Fibroblast of gingiva (primary cell): ENCODE results near the gene ATP6V0A4.
"Not testable (repeated sequence)": the region's sequence is repeated elsewhere in the genome, so short reads cannot be mapped to it uniquely, and the experiment has no call there.

Source experiments
- DNase-seq: peaks from one replicate; pipeline ENCODE4 v3.0.0-alpha.2; 2011; ENCODE audit warnings: low read depth

The ATP6V0A4 gene

DNA sequence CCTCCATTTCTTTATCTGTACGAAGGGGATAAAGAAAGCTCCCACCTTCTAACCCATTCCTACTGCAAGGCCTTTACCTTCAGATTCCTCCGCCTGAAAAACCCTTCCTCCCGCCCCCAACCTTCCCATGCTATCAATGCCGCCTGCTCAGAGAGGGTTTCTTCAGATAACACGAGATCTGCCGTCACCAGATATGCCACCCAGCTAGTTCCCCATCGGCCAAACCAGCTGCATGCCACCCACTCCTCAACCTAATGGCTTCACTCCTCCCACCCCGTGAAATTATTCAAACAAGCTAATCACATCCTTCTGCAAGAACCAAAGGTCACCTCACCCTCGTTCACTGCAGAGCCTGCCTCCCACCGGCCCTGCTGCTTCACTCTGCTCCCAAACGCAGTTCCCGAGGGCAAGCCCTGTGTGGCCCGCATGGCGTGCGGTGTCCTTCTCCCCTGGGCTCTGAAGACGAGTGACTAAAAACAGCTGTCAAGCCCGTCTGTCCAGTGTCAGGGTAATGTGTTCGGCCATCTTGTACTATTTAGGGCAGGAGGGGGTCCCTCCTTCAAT lies 47.0 kb downstream of the ATP6V0A4 start:
- DNase-seq, result no peak

DNA sequence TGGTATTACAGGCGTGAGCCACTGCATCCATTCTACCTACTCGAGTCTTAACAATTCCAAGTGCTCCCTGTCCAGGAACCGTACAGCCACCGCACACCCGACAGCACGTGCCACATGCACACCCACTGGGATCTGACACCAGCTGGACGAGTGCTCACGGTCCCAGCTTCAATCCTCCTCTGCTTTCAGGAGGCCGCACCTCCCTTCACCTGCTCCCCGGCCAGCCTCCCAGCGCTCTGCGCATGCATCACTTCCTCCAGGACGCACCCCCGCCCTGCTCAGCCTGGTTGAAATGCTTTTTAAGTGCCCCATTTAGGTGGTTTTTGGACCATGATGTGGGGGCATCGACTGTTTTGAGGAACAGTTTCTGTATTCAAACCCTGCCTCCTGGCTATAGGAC lies 47.5 kb downstream of the ATP6V0A4 start:
- no peak for DNase-seq

DNA sequence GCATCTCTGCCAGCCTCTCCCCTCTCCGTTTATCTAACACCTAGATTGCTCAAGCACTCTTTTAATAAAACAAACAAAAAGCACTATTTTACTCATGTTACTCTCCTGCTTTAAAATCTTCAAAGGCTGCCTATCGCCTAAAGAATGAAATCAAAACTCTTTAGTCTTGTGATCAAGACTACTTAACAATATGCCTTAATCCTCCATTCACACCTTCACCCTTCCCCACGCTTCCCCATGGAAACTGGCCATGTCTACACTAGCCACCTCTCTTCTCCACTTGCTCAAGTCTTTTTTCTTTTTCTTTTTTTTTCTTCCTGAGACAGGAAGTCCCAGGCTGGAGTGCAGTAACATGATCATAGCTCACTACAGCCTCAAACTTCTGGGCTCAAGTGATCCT lies 48.0 kb downstream of the ATP6V0A4 start:
- no peak for DNase-seq

DNA sequence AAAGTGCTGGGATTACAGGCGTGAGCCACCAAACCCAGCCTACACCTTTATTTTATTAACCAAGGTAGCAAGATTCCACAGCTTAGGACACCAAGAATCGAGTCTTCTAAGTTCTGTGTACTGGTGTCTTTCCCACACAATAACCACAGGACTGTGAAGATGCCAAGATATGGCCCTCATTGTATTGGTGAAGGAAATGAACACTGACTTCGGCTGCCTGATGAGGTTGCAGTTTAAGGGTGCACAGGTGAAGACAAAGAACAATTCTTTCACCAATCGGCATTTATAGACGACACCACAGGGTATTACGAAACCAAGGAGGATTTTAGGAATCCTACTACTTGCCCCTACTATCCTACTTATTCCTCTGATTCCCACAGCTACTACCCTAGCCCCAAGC lies 49.3 kb downstream of the ATP6V0A4 start:
- no peak for DNase-seq

DNA sequence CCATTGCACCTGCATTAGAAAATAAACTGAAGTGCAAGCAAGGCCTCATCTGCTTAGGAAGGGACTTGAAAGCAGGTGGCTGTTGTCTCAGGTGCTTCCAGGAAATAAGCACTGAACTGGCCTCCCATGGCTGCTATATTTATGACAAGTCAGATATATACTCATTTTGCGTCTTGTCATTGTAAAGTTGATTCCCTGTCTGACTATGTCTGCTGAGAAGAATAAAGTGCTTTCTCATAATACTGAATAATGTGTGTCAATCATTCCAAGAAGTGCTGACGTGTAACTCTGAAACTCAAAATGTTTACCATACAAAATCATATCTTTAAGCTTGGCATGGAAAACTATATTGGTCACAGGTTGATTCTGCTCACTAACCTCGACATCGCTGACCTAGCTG lies 51.9 kb downstream of the ATP6V0A4 start:
- no peak for DNase-seq

DNA sequence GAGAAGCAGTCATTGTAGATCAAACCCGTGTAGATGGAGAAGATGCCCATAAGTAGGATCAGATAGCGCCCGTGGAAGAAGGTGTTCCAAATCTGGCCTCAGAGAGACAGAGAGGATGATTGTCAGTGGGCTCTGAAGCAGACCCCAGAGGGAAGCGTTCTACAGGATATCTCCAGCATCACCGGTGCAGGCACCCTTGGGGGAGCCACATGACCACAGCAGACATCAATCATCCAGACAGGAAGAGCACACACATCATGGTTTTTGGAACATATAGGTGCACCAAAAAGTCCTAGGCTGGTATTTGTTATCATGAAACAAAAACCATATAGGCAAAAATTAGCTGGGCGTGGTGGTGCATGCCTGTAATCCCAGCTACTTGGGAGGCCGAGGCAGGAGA lies 52.8 kb downstream of the ATP6V0A4 start:
- no peak for DNase-seq

DNA sequence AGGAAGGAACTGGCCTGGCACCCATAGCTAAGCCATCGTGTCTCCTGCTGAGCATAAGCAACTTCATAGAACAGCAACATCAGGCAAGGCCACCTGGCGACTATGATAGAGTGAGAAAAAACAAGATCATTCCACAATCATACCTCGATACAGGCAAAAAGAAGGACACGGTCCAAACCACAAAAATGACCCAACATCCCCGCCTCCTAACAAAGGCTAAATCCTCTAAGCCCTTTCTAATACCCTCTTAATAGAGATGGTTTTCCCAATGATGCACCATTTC lies 56.6 kb downstream of the ATP6V0A4 start:
- no peak for DNase-seq

DNA sequence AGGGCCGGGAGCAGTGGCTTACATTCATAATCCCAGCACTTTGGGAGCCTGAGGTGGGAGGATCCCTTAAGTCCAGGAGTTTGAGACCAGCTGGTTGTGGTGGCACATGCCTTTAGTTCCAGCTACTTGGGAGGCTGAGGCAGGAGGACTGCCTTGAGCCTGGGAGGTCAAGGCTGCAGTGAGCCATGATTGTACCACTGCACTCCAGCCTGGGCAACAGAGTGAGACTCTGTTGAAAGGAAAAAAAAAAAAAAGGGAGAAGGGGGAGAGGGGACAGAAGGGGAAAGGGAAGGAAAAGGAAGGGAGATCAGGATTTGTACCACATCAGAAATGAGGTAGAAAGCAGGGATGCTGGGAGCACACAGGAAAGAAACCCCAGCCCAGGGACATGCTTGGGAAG lies 58.1 kb downstream of the ATP6V0A4 start:
- DNase-seq, result no peak

DNA sequence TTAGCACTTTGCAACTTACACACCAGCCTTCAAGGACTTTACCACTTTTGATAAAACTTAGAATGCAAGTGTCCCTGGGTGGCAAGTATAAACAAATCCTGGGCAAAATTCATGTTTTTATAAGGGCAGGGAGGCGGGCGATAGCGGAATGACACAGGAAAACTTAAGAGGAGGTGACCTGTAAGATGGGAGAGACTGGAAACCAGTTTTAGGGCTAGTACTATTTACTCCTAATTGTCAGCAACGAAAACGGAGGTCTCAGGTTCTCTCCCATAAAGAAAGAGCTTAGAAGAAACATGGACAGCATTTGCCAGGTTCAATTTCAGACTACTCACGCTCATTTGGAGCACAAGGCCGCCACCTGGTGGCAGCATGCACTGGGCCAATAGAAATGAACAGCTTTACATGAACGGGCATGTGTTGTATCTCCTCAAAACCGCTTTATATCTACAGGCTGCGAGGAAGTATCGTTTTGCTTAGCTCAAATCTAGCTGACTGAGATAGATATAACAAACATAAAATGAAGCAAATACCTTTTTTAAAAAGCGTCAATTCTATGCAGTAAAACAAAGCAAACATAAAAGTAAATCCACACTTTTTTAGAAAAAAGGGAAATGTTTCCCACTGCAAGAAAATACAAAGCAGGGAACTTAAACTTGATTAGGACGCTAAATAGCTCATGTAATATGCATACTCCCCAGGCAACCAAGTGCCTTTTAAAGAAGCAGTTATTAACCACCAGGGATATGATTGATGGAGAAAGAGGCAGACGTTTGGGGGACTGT lies 59.3 kb downstream of the ATP6V0A4 start:
- peak; percentile 66 for DNase-seq

DNA sequence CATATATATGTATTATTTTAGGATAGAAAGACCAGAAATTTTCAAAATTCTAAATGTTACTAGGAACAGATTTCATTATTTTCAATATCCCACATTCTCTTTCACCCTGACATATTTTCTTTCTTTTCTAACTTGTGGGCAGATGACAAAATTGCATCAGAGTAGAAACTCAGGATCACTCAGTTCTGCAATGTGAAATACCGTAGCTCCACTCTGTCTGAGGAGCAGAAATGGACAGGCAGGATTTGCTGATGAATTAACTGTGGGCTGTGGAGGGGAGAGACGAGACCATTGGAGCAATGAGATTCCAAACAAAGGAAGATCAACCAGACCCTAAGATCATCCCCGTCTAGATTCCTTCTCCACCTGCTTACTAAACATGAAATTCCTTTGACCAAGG lies 59.9 kb downstream of the ATP6V0A4 start:
- DNase-seq, result no peak

DNA sequence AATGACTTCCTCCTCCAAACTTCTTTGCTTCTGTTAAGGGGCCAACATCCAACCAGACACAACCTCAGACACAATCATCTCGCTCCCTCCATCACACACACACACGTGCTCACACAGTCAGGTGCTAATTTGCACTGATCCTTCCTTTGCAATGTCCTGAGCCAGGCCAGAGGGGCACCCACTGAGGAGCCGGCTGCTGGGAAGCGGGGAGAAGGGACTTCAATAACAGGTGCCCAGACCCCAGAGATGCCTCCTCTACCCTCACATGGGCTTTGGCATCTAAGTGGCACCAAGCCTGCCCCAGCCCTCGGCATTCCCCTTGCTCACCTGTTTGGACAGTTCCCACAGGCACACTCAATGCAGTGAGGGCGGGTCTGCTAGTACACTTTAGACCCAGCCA lies 62.6 kb downstream of the ATP6V0A4 start:
- DNase-seq, result no peak

DNA sequence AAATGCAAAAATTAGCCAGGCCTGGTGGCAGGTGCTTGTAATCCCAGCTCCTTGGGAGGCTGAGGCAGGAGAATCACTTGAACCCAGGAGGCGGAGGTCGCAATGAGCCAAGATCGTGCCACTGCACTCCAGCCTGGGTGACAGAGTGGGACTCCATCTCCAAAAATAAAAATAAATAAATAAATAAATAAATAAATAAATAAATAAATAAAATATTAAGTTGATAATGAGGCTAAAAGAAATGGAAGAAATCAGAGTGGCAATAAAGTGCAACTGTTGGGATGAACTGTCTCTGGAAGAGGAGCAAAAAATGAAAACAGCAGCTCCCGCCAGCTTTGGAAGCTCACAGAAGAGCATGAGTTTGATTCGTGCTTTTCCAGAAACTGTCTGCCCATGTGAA lies 66.3 kb downstream of the ATP6V0A4 start:
- not testable (repeated sequence) for DNase-seq

DNA sequence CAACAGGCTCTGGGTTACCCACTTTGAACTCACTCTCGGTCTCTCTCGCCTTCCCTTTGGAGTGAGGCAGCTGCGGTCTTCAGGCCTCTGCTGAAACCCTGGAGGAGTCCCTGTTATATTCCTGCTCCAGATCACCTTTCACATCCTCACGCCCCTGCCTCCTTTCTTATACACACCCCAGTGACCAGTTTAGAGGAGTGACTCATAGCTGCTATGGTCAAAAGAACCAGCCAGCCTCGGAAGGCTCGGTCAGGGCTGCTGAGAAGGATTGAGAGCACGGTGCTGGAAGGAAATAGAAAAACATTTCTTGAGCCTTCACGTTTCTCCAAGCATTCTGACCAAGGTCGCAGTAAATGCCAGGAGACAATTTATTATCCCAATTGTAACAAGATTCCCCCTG lies 68.6 kb downstream of the ATP6V0A4 start:
- no peak for DNase-seq

DNA sequence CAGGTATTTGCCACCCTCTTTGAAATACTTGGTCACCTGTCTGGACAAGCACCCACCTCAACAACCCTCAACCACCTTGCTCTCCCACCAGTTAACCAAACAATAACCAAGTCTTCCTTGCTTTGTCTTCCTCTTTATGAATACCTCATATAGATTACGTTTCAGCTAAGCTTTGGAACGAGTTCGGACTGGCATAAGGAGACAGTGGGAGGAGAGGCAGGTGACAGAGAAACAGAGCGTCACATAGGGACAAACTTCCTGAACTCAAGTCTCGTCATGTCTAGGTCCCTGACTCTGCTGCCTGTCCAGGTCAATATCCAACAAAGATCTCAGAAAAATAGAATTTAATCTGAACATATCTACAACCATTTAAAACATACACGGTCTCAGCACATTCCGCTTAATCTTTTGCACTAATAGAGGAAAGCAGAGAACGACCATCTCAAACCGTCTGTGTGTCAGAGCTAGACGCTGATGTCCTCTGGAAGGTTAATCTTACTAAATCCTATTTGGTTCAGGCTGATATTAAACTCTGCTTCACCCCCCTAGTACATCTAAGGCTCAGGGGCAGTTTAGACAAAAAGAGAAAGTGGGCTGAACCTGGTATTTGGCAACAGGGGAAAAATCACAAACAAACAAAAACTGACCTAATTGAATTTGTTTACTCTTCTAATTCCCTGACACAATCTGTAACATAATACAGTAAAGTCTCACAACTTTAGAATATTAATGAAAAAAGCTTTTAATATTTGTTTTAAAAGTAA lies 70.5 kb downstream of the ATP6V0A4 start:
- DNase-seq, result no peak

DNA sequence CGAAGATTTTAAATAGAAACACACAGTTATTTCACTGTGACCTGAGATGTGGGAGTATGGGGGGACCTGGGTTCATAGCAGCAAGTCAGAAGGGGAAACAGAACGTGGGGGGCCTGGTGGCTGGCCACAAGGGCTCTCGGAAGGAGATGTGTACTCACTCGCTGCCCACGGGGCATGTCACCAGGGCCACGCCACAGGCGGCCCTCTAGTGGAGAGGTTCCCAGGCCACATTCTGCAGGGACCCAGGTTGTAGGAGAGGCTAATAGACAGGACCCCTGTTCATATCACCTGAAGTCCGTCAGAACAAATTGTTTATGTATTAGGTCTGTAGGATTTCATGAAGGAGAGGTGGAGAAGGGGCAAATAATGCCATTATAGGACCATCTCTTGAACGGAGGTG lies 71.7 kb downstream of the ATP6V0A4 start:
- DNase-seq, result no peak

DNA sequence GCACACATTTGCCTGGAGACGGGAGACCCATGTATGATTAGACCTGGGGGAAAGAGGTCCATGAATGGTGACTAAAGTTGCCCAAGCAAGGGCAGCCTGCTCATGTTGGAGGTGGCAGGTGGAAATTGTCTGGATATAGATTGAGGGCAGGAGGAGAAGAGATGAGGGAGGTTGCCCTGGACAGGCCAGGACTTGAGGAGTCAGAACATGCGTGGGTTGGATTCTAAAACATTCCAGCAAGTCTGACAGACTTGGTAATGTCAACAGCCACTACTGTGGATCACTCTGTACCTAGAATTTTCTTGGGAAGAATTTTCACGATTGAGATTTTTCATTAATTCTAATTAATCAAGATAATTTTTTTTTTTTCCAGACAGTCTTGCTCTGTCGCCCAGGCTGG lies 77.7 kb downstream of the ATP6V0A4 start:
- DNase-seq, result no peak

DNA sequence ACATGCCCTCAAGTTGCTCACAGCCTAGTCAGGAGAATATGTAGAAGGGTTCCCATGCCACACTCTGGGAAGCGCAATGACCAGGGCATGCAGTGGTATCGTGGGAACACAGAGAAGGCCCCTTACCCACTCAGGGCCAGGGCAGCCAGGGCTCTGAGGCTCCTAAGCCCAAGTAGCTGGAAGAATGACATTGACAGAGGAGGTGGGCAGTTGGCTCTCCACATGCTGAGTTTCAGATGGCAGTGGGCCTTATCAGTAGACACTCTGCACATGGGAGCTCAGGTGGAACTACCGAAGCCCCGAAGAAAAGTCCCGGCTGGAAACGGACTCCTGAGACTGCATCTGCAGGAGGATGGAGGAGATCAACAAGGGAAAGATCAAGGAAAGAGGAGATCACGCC lies 81.1 kb downstream of the ATP6V0A4 start:
- no peak for DNase-seq

DNA sequence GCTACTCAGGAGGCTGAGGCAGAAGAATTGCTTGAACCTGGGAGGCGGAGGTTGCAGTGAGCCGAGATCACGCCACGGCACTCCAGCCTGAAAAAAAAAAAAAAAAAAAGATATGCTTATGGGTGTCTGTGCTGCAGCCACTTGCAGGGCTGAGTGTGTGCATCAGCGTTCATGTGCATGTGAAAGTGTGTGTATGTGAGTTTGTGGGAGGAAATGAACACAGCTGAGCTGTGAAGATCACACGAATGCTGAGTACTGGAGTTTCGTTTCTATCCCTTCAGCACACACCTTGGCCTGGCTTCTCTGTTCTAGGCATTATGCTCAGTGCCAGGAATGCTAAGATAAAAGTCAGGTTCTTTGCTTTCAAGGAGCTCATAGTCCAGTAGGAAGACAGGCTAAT lies 84.8 kb downstream of the ATP6V0A4 start:
- DNase-seq, result no peak

DNA sequence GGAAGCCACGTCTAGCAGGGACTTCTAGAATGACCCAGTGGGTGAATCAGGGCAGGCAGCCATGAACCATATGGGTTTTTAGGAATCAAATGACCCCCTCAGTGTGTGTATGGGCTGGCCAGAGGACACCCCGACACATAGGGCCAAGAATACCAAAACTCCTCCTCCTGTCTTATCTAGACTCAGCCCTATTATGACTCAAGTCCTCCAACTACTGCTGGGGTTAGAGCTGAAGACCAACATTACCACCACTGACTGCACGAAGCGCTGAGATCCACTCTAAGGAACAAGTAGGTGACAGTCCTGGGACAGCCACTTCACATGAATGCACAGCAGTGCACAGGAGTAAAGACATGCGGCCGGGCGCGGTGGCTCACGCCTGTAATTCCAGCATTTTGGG lies 85.3 kb downstream of the ATP6V0A4 start:
- DNase-seq, result no peak

DNA sequence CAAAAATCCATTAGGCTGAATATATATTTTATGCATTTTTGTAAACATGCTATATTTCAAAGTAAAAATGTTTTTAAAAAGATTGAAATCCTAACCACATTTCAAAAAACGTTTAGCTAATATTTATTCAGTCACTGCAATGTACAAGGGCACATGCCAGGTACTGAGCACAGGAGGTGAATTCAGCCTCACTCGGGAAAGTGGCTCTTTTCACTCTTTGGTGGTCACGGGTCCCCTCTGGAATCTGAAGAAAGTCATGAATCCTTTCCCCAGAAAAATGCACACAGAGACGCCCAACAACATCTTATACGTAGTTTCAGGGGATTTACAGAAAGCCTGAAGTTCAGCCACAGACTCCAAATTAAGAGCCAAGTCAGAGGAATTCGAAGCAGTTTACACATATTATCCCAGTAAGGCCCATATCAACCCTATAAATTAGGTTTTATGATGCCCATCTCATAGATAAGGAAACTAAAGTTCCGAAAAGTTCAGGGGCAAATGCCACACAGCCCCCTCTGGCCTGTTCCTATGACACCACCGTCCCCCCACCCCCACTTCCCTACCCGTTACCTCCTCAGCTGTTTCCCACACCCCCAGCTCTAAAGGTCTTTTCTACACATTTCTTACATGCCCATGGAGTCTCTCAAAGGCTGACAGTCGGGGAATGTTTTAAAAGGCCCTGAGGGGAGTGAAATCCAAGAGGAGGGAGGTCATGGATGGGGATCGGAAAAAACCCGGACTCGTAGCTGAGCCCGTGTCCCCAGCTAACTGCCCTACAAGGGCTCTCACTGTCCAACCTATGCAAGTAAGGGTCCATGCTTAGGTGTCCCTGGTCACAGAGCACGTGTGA lies 87.2 kb downstream of the ATP6V0A4 start:
- DNase-seq, result no peak

DNA sequence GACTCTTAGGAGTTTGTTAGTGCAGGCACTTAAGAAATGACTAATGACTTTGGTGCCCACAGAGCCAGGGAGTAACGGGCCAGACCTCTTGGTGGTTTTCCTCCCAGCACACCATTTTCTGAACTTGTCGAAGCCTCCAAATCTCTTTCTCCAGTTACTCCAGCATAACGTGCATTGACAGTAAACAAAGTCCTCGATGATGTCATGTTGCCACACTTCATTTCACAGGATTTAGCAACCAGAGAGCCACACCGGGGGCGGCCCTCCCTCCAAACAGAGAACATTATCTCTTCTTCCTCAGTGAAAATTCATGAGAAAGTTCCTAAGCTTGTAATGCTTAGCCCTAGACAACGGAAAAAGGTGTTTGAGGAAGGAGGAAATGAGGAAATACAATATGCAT lies 92.8 kb downstream of the ATP6V0A4 start:
- DNase-seq, result no peak

DNA sequence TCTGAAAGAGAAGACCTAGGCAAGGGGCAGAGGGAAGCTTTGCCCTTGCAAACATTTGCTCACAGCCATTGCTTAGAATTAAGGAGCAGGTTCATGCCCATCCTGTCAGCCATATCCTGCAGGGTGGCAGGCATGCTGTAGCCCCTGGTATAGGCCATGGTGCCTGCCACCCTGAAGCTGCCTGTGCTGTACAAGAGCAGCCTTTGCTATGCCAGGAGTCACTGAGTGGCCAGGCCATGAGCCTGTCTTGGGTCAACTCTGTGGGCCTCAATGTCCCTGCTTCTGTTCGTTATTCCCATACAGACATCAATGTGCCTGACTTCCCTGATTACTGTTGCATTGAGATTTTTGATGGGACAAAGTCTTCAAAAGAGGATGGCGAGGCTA lies 96.5 kb downstream of the ATP6V0A4 start:
- no peak for DNase-seq
